CD4-positive, alpha-beta T cell treated with Interleukin-6 at 100 ng/mL for 8 hours (primary cell): ENCODE results near the gene EXT2.

ENCODE experiments used
- DNase-seq: peaks from one replicate; pipeline ENCODE4 v3.0.0-alpha.2; 2020; ENCODE audit warnings: mixed read lengths, low spot score

The EXT2 gene

GRCh38 chr11:44267006-44267749 lies 171.7 kb downstream of the EXT2 start:
- no peak for DNase-seq

DNA sequence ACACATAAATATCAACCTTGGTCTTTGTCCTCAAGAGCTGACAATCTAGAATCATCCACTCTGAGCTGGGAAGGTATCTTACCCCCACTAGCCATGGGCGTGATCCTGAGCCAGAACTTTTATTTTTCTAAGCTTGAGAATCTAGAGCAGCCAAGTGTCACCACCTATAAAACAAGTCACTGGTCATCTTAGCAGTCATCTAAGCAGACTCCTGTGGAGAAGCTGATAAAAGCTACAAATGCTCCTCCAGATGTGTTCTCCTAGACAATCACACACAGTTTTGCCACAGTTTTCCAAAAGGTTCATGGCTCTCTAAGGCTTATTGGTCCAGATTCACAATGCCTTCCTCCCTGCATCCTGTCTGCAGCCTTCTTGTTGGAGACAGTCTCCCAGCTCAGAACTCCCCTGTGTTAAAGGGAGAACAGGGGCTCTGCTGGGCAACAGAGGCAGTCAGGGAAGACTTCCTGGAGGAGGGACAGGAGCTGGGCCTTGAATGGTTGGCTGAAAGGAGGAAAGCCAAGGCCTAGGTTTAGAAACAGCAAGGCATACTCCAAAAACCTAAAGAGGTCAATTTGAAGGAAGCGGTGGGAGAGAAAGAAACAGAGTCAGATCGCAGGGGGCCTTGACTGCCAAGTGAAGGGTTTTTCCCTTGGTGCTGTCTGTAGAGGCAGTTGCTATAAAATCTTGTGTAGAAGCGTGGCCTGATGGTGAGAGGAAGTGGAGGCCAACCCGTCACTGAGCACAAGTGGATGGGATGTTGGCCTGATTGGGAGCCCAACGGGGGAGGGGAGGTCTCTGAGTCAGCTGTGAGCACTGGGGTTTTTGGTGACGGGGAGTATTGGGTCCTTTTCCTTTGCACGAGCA lies 172.5 kb downstream of the EXT2 start:
- DNase-seq, result no peak

GRCh38 chr11:44268614-44269080 lies 173.2 kb downstream of the EXT2 start:
- no peak for DNase-seq

DNA sequence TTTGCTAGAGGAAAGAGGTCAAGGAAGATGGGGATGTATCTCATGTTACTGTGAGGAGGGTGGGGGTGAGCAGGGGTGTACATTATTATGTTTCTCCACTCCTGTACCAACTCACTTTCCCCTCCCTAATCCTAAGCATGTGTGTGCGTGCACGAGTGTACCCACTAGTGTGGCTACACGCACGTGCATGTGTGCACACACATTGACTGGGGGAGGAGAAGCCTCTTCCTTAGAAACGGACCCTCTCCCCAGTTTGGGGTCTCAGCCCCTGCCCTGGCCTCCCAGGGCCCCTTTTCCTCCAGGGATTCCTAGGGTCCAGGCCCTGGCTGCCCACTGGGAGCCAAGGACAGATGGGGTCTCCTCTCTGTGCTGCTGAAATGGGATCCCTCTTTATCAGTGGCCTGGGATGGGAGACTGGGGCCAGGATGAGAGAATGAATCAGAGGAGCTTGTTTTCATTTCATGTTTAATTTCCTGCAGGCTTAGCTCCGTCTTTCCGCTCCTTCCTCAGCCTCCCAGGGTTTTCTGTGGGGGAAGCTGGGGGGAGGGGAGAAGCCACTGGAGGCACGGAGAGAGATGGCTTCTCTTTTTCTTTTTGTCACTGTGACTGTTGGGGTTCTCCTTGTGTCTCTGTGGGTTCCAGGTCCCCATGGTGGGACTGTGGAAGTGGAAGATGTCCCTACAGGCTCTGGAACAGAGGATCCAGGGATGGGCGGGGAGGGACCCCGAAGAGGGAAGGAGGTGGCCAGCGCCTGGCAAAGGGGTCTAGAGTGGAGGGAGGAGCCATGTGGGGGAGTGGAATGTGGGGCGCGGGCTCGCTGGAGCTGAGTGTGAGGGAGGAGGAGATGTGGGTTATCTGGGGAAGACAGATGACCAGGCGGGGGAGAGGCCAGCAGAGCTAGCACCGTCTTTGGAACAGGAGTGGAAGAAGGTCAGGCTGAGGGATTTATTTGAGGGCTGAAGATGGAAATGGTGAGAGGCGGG lies 174.2 kb downstream of the EXT2 start:
- no peak for DNase-seq

- DNase-seq, result no peak
Observed at GRCh38 chr11:44270403-44271273, 175.2 kb downstream of the EXT2 start.

DNA sequence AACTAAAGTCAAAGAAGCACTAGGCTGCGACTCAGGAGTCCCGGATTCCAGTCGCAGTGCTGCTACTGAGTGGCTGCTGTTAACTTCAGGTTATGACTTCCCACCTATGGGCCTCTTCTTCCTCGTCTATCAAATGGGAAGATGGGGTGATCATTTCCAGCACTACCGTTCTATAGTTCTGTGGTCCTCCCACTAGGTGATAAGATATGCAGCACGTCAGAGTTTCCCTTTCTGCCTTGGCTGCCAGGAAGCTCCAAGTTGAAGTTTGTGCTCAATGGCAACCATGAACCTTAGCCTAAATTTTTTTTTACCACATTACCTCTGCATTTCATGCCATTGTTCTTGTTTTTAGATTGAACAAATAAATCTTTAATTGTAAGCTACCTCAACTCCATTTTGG lies 175.8 kb downstream of the EXT2 start:
- DNase-seq, result no peak

GRCh38 chr11:44274404-44274803 lies 178.9 kb downstream of the EXT2 start:
- DNase-seq, result no peak

GRCh38 chr11:44275241-44275640 lies 179.8 kb downstream of the EXT2 start:
- no peak for DNase-seq

DNA sequence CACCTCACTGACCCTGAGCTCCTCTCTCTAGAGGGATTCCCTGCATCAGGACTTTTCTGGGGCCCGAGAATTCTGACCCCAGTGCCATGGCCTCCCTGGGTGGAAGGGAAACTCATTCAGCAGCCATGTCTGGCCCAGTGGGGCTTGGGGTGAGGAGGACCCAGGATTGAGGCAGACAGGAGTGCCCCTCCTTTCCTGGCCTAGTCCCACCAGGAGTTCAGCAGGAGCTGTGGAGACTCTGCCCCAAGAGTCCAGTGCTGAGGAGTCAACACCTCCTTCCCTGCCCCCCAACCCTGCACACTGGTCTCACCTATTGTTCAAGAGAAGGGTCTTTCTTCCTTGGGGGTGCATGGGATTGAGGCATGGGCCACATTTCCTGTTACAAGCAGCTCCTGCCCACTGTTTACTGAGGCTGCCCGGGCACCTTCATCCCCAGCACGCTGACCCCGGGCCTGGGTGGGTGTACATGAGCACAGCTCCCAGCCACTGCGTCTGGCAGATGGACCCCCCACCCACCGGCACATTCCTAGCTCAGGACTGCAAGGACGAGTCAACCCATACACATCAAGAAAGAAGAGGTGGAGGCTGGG lies 180.6 kb downstream of the EXT2 start:
- DNase-seq, result no peak

GRCh38 chr11:44277196-44278090 lies 182.0 kb downstream of the EXT2 start:
- no peak for DNase-seq

- no peak for DNase-seq
Observed at GRCh38 chr11:44279483-44279882, 184.0 kb downstream of the EXT2 start.

DNA sequence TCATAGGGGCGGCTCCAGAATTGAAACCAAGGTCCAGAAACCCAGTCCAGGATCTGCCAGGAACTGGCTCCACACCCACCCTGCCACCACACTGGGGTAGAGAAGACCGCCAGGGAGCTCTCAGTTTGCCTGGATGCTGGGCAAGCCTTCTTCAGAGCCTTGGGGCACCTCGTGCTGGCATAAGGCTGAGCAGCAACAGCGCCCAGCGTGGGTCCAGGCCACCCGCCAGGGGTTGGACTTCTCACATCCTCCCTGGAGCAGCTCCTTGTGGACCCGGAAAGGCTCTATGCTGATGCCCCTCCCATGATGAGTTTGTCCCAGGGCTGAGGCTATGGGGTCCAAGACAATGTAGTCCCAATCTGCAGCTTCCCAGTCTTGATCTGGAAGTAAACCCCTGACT lies 184.8 kb downstream of the EXT2 start:
- no peak for DNase-seq

GRCh38 chr11:44281151-44281550 lies 185.7 kb downstream of the EXT2 start:
- DNase-seq, result no peak

GRCh38 chr11:44282620-44283019 lies 187.1 kb downstream of the EXT2 start:
- DNase-seq, result no peak

- DNase-seq, result no peak
Observed at GRCh38 chr11:44285756-44286155, 190.3 kb downstream of the EXT2 start.

- DNase-seq, result peak; percentile 40
Observed at GRCh38 chr11:44286268-44286880, 190.9 kb downstream of the EXT2 start.

GRCh38 chr11:44286911-44287310 lies 191.4 kb downstream of the EXT2 start:
- DNase-seq, result no peak

DNA sequence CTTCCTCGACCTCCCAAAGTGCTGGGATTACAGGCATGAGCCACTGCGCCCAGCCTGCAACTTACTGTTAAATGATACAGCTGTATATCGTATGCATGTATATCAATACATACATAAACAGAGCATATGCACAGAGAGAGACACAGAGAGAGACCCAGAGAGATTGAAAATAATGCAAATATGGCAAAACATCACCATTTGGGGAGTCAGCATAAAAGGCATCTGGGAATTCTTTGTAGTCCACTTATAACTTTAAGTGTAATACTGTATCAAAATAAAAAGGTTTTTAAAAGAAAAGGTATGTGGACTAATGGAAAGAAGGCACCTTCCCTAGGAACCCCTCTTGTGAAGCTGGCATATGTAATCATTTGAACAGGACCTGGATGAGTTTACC lies 192.7 kb downstream of the EXT2 start:
- DNase-seq, result no peak

- DNase-seq, result no peak
Observed at GRCh38 chr11:44290208-44290607, 194.7 kb downstream of the EXT2 start.
